ENCODE results near the gene MYH15. TPM values are rescaled to one million over a fixed set of nuclear protein-coding genes. Genes with fewer than 3 reads are reported as not detected.

Gene MYH15
- total RNA-seq, 1 experiment from 2014 or later, result 0.09 TPM

GRCh38 chr3:108338901-108339545 is 171.4 kb downstream of the MYH15 start (continued):
- TF ChIP-seq GRHL2 (CRISPR knock-in tag; IDR thresholded peaks at IDR 0.05; ENCODE audit: insufficient replicate concordance, severe bottlenecking), result no peak
- no peak for TF ChIP-seq NR1H2 (CRISPR knock-in tag; IDR thresholded peaks at IDR 0.05)
- TF ChIP-seq CBFB (CRISPR knock-in tag; IDR thresholded peaks at IDR 0.05; ENCODE audit: low read depth), result no peak
- TF ChIP-seq OVOL2 (CRISPR knock-in tag; IDR thresholded peaks at IDR 0.05; ENCODE audit: borderline replicate concordance), result no peak
- TF ChIP-seq NFE2L1 (CRISPR knock-in tag; IDR thresholded peaks at IDR 0.05), result no peak
- TF ChIP-seq ZNF121 (CRISPR knock-in tag; IDR thresholded peaks at IDR 0.05), result no peak
- no peak for TF ChIP-seq MLX (CRISPR knock-in tag; IDR thresholded peaks at IDR 0.05)
- TF ChIP-seq E2F4 (CRISPR knock-in tag; IDR thresholded peaks at IDR 0.05; ENCODE audit: borderline replicate concordance, low read depth), result no peak
- TF ChIP-seq ZMAT4 (CRISPR knock-in tag; IDR thresholded peaks at IDR 0.05), result no peak
- no peak for TF ChIP-seq ZNF263 (CRISPR knock-in tag; IDR thresholded peaks at IDR 0.05; ENCODE audit: low read depth)
- no peak for TF ChIP-seq ZNF425 (CRISPR knock-in tag; conservative IDR thresholded peaks at IDR 0.05)
- TF ChIP-seq NFATC4 (CRISPR knock-in tag; IDR thresholded peaks at IDR 0.05), result no peak
- TF ChIP-seq GTF2I (CRISPR knock-in tag; conservative IDR thresholded peaks at IDR 0.05), result no peak
- TF ChIP-seq CDX4 (CRISPR knock-in tag; IDR thresholded peaks at IDR 0.05; ENCODE audit: borderline replicate concordance), result no peak

GRCh38 chr3:108334701-108335100 is 175.7 kb downstream of the MYH15 start:
- Mint-ChIP-seq H3K9me3 (no peaks in the 10 kb centered on the region), H3K4me3 (no peak overlapping the region), H3K36me3 (no peaks in the 10 kb centered on the region), H3K27me3 (ENCODE audit: low read depth) (no peaks in the 10 kb centered on the region), H3K4me1 (no peaks in the 10 kb centered on the region), H3K27ac (no peak overlapping the region)
- ChIA-PET POLR2A (no interaction called here), CTCF (no interaction called here)
- TF ChIP-seq GRHL2 (CRISPR knock-in tag; IDR thresholded peaks at IDR 0.05; ENCODE audit: insufficient replicate concordance, severe bottlenecking), result no peak
- no peak for TF ChIP-seq IRF2 (CRISPR knock-in tag; IDR thresholded peaks at IDR 0.05; ENCODE audit: borderline replicate concordance, low read depth)
- DNase-seq (ENCODE audit: low spot score) (no peak), ATAC-seq (no peak)

GRCh38 chr3:108333961-108334360 is 176.4 kb downstream of the MYH15 start:
- POLR2A ChIA-PET, result no interaction called here

More at GRCh38 chr3:108333961-108334360, 176.4 kb downstream of the MYH15 start:
- TF ChIP-seq NR2C2 (CRISPR knock-in tag; IDR thresholded peaks at IDR 0.05) (no peak), TEAD1 (CRISPR knock-in tag; IDR thresholded peaks at IDR 0.05) (no peak), OVOL2 (CRISPR knock-in tag; IDR thresholded peaks at IDR 0.05; ENCODE audit: borderline replicate concordance) (no peak)
- ATAC-seq (no peak), DNase-seq (ENCODE audit: low spot score) (no peak)
- CTCF ChIA-PET, result no interaction called here
- H3K4me3 Mint-ChIP-seq, result no peak overlapping the region
- H3K27ac Mint-ChIP-seq, result no peak overlapping the region
- no peaks in the 10 kb centered on the region for H3K4me1 Mint-ChIP-seq
- H3K36me3 Mint-ChIP-seq, result no peaks in the 10 kb centered on the region
- no peaks in the 10 kb centered on the region for H3K9me3 Mint-ChIP-seq
- H3K27me3 Mint-ChIP-seq (ENCODE audit: low read depth), result no peaks in the 10 kb centered on the region
